Esophagus muscularis mucosa (tissue), 4 donors: Measurements from ENCODE around the gene APOB.

Experiments
- CTCF ChIP-seq, 3 experiments: fragments of 200-600 bp in 2 of 3; fragments of 450-650 bp in 1 of 3; sonication (generic) in 2 of 3; IDR thresholded peaks; one replicate each; pipeline ENCODE4 v1.5.1; 2017 to 2019; ENCODE audit warnings: antibody characterized with exemption in 3 of 3, mild to moderate bottlenecking in 2 of 3, moderate library complexity in 1 of 3
- EP300 ChIP-seq: sonication (generic); formaldehyde crosslinking; IDR thresholded peaks from one replicate; pipeline ENCODE4 v1.6.1; 2017; ENCODE audit warnings: antibody characterized with exemption
- POLR2A ChIP-seq: fragments of 450-650 bp; IDR thresholded peaks from one replicate; pipeline ENCODE4 v1.6.1; 2017; ENCODE audit warnings: antibody characterized with exemption, moderate library complexity, mild to moderate bottlenecking, low read depth

- no peak for TF ChIP-seq CTCF (IDR thresholded peaks at IDR 0.05)
- no peak for TF ChIP-seq POLR2A
- TF ChIP-seq EP300: no peak
Measured at GRCh38 chr2:20988905-20989304, 55.0 kb downstream of the APOB start.
